HG02798 (cell line): Measurements from ENCODE around the gene AGTRAP.

ENCODE experiments used
- ATAC-seq: cut with Tn5 transposase; IDR thresholded peaks from one replicate; pipeline ENCODE4 v1.9.1; 2021; ENCODE audit warnings: mild to moderate bottlenecking; ENCODE audit not compliant: unreplicated experiment, poor library complexity

Gene AGTRAP, protein sequence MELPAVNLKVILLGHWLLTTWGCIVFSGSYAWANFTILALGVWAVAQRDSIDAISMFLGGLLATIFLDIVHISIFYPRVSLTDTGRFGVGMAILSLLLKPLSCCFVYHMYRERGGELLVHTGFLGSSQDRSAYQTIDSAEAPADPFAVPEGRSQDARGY

DNA sequence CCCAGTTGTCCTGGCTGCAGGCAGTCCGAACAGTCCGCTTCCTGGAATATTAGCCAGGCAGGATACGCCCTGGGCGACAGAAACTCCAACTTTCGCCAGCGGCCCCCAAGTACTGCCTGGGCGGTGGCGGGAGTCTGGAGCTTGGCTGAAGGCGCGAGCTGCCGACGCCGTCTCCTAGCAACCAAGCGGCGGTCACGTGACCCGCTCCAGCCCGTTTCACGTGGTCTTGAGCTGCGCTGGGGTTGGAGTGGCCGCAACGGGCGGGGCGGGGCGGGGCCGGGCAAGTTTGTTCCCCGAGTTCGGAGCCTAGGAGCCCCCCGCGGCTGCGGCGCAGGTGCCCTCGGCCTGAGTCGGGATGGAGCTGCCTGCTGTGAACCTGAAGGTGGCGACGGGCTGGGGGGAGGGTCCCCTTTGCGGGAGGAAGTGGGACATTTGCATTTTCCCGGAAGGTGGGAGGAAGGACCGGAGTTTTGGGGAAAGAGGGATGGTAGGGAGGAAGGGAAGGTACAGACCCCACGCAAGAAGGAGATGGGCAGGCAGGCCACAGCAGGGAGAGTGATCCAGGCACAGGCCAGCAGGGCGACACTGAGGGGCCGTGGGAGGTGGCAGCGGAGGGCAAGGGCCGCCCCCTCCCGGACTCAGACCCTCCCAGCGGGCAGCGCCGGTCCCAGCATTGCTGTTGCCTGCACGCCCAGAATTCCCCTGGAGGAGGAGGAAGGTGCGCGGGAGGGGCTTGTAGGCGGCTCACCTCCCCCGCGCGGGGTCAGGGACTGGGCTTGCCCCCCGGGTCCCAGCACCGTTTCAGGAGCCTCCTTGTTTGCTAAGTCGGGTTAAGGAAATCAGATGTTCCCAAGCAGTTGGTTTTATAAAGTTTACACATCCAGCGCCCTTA is at the start of gene AGTRAP:
Gene AGTRAP, plus strand, starts transcription at position 283 of the 892 bp plus-strand sequence. Its CDS starts 73 bp downstream, at position 356.
- peak; percentile 78 for ATAC-seq

GRCh38 chr1:11688506-11688905 is 47.4 kb upstream of the AGTRAP start:
- ATAC-seq = no peak

GRCh38 chr1:11690397-11691301 is 45.3 kb upstream of the AGTRAP start:
- no peak for ATAC-seq

- no peak for ATAC-seq
Measured at GRCh38 chr1:11691302-11691914, 44.5 kb upstream of the AGTRAP start, which contains the start of gene DRAXIN. Gene DRAXIN, plus strand, starts transcription at chr1:11691710. Its CDS starts 14,549 bp downstream, at chr1:11706259.

DNA sequence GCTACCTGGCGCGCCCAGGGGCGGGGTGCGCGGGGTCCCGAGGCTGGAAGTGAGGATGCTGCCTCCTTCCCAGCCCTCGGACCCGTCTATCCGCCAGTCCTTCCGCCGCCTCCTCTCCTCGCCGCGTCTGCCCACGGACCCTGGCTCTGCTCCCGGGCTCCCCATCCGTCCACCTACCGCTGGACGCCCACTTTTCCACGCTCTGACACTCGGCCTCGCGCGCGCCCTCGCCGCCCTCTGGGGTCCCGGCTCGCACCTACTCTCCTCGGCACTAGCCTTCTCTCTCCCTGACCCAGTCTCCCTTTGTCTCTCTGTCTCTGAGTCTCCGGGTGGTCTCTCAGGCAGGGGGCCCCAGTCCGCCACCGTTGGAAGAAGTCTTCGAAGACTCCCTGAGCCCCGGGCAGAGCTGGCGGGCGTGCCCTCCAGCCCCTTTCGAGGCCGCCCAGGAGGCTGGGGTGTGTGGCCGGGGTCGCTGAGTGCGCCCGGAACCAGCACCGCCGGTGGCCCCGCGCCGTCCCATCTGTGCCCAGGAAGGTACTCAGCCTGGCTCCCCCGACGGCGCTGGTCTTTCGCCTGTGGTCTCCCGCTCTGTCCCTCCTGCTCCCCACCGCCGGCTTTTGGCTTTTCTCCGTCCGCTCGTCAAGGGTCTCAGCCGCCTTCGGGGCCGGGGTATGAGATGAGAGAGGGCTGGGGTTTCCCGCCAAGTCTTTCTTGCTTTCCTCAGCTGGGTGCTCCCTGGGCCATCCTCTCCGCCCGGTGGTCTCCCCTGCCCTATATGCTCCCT is 43.8 kb upstream of the AGTRAP start:
- ATAC-seq = no peak

DNA sequence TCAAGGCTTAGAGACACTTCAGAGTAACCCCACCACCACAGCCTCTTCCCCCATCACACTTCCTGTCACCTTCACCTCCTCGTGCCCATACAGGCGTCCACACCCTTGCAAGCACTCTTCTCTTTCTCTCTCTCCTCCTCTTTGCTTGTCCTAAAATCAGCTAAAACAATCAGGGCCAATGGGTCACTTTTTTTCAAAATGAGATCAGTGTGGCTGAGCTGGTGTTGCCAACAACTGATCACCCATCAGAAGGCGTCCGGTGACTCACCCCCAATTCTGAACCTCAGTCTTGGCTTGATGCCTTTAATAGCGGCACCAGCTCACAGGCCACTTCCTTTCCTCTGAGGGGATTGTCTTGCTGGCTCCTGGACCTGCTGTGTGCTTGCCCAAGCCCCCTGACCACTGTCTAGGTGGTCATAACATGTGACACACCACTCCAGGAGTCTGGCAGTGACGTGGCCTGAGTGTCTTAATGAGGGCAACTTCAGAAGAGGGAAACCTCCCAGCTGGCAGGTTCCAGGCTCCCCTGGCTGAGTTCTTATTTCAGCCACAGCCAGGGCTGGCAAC is 42.8 kb upstream of the AGTRAP start:
- ATAC-seq = no peak

DNA sequence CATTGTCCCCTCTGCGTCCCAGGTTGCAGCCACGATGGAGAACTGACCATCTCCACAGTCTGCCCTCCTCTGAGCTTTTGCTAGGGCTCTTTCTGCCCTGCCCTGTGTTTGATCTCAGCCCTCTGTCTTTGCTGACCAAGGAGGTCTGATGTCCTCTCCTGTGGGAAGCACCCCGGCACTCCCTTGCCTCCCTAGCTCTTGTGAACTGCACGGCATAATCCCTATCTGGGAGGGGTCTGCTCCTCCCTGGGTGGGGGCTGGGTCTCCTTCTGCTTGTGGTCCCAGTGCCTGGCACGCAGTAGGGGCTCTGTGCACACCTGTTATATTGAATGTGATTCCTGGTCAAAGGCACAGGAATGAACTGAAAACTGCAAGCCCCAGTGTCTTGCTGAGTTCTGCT is 42.0 kb upstream of the AGTRAP start:
- no peak for ATAC-seq

GRCh38 chr1:11695861-11696260 is 40.1 kb upstream of the AGTRAP start:
- no peak for ATAC-seq

DNA sequence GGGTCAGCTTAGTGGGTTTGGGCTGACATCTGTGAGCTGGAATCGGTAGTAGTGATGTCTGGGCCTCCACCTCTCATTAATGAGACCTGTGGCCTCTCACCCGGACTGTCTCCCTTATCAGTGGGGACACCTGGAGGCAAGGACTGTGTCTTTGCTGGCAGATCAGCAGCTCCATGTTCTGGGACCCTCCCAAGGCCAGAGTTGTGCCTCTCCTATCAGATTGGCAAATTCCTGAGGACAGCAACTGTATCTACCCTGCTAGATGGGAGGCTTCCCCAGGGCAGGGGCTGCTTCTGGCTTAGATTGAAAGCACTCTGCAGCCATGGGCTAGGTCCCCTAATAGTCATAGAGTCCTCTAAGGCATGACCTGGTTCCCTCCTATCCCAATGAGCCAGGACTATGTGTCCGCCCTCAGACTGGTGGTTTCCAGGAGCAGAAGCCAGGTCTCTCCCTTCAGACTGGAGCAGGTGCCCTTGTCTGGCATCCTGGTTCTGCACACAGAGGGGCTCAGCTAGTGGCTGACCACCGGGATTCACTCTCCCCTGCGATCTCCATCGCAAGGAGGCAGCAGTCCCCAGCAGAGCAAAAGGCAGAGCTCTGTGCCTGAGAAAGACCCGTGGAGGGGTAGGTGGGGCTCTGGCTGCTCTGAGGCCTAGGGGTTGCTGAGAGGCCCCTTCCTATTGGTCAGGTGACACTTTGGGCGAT is 38.6 kb upstream of the AGTRAP start:
- no peak for ATAC-seq

DNA sequence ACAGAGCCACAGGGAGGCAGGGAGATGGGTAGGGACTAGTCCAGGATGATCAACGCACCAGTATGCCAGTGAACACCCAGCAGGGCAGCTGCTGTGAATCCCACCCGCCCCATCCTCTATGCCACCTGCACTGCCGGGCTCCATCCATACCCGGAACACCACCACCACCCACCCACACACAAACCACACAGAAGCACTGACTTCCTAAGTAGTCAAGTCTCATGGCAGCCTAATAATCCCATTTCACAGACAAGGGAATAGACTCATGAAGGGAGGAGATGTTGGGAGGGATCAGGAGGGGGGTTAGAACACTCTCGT is 38.1 kb upstream of the AGTRAP start:
- ATAC-seq = no peak

DNA sequence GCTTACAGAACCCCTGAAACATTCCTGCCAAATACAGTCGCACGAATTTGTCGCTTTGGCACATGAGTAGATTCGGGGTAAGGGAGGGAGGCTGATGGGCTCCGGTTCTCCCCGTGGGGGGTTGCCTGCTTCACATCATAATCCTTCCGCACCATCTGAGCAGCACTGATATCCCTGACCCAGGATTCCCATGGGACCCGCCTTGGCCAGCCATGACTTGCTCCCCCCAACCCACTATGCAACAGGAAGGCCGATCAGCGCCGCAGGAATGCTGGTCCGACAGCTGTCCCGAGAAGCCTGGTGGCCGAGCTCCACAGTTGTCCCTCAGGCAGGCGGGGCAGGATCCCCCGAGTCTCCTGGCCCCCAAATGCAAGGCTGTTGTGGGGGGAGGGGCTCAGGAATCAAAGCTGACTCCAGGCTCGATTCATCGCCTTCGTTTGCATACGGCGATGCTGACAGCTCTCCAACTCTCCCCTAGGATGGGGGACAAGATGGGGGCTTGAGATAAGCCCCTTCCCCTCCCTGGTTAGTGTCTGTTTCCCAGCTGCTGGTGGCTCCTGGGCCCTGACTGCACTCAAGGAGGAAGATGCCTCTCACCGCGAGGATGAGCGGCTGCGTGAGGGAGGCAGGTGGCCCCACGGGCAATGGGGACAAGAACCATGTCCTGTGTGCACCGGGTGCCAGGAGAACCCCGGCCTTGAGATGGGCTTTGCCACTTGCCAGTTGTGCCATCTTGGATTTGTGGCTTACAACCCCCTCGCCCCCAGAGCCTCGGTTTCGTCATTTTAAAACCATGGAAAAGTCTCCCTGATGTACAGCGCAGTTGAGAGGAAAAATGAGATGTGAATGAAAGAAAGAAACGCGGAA is 35.1 kb upstream of the AGTRAP start:
- ATAC-seq = no peak

- no peak for ATAC-seq
Measured at GRCh38 chr1:11701551-11701961, 34.4 kb upstream of the AGTRAP start.

DNA sequence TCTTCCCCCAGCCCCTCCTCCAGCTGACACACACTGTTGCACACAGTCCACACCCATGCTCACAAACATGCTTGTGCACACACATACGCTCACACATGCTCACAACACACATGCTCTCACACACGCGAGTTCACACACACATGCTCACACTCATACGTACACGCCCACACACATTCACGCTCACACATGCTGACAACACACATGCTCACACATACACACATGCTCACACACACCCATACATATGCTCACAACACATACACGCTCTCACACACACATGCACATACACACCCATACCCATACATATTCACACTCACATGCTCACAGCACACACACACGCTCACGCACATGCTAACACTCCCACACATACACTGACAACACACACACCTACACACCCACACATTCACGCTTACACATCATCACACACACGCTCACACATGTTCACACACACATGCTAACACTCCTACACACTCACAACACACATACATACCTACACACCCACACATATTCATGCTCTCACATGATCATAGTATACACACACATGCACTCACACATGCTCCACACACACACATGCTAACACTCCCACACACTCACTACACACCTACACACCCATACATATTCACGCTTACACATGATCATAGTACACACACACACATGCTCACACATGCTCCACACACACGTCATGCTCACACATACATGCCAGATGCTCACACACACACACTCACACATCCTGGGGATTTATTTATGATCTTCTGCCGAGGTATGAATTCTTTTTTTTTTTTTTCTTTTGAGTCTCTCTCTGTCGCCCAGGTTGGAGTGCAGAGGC is 33.7 kb upstream of the AGTRAP start:
- no peak for ATAC-seq

- ATAC-seq = no peak
Measured at GRCh38 chr1:11703357-11704193, 32.4 kb upstream of the AGTRAP start.

DNA sequence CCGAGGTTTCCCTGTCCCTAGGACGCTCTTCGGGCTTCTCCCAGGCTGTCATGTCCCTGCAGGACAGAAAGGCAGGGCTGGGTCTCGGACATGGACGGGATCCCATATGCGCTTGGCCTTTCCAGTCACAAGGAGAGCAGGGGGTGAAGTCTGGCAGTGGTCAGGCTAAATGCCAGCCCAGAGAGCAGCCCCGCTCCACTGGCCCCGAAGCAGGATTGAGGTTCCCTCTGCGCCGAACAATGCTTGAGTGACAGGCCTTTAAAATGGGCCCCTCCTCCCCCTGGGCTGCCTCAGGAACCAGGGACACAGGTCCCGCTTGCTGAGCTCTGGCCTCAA is 31.8 kb upstream of the AGTRAP start:
- ATAC-seq = no peak
